GM18951 (cell line): ENCODE results near the gene RARRES2.

Experiments
- POLR2A ChIP-seq: IDR thresholded peaks from 4 replicates; pipeline ENCODE4 v1.6.1; 2011; ENCODE audit warnings: mild to moderate bottlenecking; ENCODE audit not compliant: insufficient read length, insufficient read depth; ENCODE audit errors: extremely low read depth
- in situ Hi-C: fragments of 300-500 bp; cut with MboI; formaldehyde crosslinking; loops from one replicate; pipeline ENCODE4 v1.12.0; 2022; ENCODE audit warnings: low sequenced_read_pairs, mixed read lengths, inconsistent platforms; ENCODE audit not compliant: unreplicated experiment

Gene RARRES2

DNA sequence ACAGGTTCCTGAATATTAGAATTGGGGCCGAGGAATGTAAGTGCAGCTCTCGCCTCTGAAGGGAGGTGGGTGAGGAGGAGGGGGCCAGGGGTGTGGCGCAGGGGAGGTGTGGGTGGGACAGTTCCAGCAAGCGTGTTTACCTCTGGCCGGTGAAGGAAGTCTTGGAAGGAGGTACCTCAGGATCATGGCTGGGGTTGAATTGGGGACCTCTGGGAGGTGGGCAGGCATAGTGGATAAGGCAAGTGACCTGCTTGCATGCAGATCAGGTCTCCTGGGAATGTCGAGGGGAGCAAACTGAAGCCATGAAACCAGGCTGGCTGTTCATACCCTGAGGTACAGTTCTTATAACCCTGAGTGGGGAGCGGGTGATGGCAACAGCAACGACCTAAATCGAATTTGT lies 39.7 kb upstream of the RARRES2 start:
- no peak for TF ChIP-seq POLR2A
- in situ Hi-C loops = no loop called here

DNA sequence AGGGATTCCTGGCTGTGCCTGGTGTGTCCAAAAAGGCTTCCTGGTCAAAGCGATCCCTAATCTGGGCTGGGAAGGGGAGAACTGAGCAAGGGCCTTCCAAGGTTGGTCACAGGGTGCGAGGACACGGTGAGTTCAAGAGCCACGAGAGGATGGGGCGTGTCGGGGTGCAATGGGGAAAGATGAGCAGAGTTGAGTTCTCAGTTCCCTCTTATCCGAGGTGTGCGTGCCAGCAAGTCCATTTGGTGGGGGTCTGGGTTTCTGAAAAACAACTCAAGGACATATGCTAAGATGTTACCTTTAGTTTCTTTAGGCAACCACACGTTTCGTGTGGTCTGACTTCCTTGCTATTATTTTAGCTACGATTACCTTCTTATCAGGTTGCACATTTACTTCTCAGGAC lies 39.0 kb upstream of the RARRES2 start:
- in situ Hi-C loops = no loop called here
- TF ChIP-seq POLR2A = peak; percentile 40

GRCh38 chr7:150379441-150380379 lies 38.3 kb upstream of the RARRES2 start:
- in situ Hi-C loops = no loop called here
- peak; percentile 18 for TF ChIP-seq POLR2A

- TF ChIP-seq POLR2A = peak; percentile 97
- in situ Hi-C loops = no loop called here
Observed at GRCh38 chr7:150378853-150379440, 37.5 kb upstream of the RARRES2 start, which contains the start of gene ZNF775. Gene ZNF775 (plus strand): TSS chr7:150379330. CDS start chr7:150388471, 9,141 bp downstream.

DNA sequence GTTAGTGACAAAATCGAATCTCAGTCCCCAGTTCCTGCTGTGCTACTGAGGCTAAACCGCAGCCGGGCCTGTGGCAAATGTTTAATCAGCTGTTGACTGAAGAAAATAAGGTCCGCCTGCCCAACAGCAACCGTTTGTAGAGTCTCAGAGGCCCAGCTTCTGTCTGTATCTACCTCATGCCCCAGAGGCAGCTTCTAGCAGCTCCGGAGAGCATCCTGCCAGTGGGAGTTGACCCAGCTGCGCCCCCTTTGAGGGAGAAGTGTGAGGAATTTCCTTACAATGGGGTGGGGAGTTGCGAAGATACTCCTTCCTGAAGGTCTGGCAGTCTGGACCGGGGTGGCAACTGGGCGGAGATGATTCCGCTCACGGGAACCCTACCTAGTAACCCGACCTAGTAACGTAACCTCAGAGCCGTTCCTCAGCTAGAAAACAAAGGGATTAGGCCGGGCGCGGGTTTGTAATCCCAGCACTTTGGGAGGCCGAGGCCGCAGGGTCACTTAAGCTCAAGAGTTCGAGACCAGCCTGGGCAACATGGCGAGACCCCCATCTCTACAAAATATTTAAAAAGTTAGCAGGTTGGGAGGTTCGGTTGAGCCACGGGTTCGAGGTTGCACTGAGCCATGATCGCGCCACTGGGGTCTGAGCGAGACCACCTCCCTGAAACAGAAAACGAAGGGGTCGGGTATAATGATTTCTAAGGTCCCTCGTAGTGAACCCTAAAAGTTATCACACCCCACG lies 36.9 kb upstream of the RARRES2 start:
- in situ Hi-C loops = no loop called here
- TF ChIP-seq POLR2A = peak; percentile 75

- in situ Hi-C loops = no loop called here
- TF ChIP-seq POLR2A = no peak
Observed at GRCh38 chr7:150377635-150378034, 36.2 kb upstream of the RARRES2 start.

DNA sequence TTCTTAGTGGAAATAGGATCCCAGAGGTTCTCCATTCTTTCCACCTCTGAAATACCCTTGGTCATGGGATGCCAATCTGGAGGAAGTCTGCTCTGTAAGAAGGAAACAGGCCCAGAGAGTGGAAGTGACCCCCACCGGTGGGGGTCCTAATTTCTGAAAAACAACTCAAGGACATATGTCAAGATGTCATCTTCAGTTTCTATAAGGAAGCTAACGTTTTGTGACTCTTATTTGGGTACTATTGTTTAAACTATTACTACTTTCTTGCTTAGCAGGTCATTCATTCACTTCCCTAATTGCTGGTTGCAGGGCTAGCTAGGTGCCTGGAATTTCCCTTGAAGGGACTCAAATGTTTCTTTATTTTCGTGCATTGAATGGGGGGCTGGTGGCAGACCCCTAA lies 35.8 kb upstream of the RARRES2 start:
- in situ Hi-C loops = no loop called here
- TF ChIP-seq POLR2A = no peak

DNA sequence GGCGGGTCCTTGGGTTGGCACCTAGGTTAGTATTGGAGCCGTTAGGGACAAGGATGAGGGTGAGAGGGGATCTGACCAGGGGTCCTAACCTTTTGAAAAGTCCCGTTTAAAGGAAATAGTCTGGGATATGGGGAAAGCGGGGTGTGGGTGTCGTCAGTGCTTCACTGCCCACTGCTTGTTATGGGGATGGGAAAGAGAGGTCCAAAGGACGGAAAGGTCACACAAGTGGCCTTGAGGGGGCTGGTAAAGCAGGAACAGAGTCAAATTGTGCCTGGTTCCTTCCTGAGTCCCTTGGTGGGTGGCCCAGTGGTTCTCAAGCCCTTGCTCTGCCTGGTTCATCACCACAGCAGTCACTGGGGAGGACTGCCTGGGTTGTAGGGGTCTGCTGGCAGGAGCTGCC lies 35.1 kb upstream of the RARRES2 start:
- in situ Hi-C loops = no loop called here
- TF ChIP-seq POLR2A = no peak

DNA sequence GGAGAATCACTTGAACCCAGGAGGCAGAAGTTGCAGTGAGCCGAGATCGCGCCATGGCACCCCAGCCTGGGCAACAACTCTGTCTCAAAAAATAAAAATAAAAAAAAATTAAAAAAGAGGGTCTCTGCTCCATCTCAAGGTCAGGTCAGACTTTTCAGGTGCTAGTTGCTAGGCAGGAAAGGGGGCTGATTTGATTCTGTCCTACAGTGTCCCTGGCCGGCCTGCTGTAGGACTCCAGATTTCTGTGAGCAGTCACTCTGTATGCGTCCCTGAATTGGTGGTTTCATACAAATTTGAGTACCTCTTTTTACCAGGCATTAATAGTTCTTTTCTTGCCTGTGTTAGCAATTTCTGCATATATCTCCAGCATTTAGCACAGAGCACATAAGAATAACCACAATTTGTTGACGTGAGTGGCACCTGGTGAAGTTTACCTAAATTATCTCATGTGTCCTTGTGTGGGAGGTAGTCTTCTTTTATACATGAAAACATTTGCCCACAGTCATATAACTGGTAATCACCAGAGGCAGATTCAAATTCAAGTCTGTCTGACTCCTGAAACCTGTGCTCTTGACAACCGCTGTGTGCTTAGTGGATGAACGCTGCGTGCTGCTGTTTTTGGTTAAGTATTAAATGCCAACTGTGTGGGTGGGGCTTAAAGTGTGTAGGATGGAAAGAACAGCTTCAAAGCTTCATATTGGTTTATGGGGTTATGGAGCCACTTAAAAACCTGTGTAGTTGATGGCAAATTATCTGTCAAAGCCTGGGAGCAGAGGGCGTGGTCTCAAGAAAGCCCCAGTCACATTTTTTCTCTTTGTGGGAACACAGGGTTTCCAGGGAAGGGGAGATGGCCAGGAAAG lies 34.5 kb upstream of the RARRES2 start:
- in situ Hi-C loops = no loop called here
- peak; percentile 58 for TF ChIP-seq POLR2A

GRCh38 chr7:150374472-150374871 lies 33.0 kb upstream of the RARRES2 start:
- no peak for TF ChIP-seq POLR2A
- in situ Hi-C loops = no loop called here

DNA sequence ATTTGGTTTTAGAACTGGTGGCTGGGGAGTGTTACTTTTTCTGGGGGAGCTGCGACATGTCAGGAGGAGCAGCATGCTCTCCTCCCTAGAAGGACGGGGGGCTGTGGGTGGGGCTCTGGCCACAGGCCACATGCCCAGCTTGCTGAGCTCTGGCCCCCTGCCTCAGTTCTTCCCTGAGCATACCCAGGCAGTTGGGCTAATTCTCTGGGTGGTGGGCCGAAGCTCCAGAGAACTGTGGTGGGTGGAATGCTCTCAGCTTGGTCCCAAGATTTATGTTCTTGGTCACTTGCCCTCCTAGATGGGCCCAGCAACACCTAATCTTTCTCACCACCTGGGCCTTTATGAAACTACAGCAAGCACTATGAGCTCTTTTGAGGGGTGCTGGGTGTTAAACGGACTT lies 32.6 kb upstream of the RARRES2 start:
- in situ Hi-C loops = no loop called here
- TF ChIP-seq POLR2A = no peak

GRCh38 chr7:150373049-150373801 lies 31.8 kb upstream of the RARRES2 start:
- in situ Hi-C loops = no loop called here
- TF ChIP-seq POLR2A = no peak
